ENCODE results near the gene DUSP28.
A peak's percentile ranks its signal among the peaks of the same experiment; 100 is the strongest.
"Not testable (repeated sequence)": the region's sequence is repeated elsewhere in the genome, so short reads cannot be mapped to it uniquely, and the experiment has no call there.

DUSP28 gene

DNA sequence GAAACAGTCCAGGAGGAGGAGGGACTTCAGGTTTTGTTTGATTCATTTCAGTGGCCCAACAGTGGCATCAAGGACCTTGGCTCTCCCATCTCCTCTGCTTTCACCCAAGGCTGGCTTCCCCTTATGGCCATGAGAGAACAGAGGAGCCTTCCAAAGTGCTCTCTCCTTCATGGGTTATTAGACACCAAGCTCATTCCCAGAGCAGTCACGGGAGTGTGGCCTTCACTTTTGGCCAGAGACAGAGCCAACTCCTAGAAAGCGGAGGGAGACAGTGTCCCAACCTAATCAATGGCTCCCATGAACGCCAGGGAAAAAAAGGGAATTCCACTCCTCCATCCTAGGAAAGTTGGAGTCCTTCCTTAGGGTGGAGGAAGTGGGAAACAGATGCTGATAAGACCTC lies 871 bp upstream of the DUSP28 start:
- DNase-seq (ENCODE audit: low read depth in 2 of 2, low spot score in 1 of 2), result no peak

DNA sequence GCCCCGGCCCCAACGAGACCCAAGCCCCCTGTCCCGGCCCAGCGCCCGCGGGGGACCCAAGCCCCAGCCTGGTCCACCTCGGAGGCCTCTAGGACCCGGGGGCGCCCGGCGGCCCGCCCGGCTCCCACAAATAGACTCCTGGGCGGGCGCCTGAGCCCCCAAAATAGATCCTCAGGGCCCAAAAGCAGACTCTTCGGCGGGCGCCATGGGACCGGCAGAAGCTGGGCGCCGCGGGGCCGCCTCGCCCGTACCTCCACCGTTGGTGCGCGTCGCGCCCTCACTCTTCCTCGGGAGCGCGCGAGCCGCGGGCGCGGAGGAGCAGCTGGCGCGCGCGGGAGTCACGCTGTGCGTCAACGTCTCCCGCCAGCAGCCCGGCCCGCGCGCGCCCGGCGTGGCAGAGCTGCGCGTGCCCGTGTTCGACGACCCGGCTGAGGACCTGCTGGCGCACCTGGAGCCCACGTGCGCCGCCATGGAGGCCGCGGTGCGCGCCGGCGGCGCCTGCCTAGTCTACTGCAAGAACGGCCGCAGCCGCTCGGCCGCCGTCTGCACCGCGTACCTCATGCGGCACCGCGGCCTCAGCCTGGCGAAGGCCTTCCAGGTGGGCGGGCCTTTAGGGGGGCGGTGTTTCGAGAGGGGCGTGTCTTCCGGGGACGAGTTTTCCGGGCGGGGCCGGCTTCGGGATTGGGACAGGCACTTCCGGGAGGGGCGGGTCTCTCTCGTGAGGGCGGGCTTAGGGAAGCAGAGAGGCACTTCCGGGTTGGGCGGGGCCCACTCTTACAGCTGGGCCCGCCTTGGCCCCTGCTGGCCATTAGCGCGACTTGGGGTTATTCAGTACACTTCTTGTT lies 545 bp downstream of the DUSP28 start:
- DNase-seq (ENCODE audit: low read depth in 2 of 2, low spot score in 1 of 2), result peak; percentile 99 to 100

DNA sequence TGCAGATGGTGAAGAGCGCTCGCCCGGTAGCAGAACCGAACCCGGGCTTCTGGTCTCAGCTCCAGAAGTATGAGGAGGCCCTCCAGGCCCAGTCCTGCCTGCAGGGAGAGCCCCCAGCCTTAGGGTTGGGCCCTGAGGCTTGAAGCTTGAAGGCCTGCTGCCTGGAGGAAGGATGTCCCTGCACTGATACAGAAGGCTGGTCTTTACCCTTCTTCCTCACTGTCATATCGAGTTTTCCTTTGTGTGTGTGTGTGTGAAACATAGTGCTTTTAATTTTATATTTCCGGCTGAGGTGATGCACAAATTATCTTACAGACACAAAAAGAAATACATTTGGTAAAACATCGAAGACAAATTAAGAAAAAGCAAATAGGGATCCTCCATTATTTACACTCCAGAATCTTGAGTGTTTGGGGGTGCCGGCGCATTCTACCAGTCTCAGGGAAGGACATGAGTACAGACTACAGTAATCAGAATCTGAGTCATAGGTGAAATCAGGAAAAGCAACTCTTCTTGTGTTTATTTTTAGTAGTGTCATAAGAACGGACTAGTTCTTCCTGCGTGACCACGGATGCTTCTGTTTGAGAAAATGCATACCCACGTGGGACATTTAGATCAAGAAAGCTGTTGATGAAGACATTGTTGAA lies 1.3 kb downstream of the DUSP28 start:
- no peak for DNase-seq (ENCODE audit: low read depth in 2 of 2, low spot score in 1 of 2)

GRCh38 chr2:240563231-240563630 lies 3.1 kb downstream of the DUSP28 start:
- not testable (repeated sequence) for DNase-seq (ENCODE audit: low read depth in 2 of 2, low spot score in 1 of 2)

DNA sequence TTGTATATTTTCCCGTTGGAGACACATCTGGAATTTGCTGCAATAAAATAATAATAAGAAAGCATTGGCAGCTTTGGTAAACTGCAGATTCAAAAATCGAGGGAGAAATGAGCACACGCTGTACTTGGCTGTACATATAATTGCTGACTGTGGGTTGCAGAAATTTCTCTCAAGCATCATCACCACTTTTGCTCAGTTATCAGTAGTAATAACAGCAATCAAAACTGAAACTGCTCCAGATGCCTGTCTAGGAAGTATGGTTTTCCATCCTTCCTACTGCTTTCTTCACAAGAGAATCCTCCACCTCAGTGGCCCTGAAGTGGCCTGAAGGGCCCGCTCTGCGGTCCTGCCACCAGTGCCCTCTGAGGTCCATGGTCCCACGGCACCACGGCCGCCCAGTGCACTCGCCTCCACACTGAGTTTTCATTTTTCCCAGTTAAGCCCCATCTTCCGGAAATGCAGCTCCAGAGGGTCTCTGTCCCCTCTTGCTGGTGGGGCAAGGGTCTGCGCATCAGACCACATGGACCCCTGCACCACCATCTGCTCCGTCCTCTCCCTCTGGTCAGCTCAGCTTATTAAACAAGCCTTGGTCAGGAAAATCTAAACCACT lies 3.9 kb downstream of the DUSP28 start:
- no peak for DNase-seq (ENCODE audit: low read depth in 2 of 2, low spot score in 1 of 2)

DNA sequence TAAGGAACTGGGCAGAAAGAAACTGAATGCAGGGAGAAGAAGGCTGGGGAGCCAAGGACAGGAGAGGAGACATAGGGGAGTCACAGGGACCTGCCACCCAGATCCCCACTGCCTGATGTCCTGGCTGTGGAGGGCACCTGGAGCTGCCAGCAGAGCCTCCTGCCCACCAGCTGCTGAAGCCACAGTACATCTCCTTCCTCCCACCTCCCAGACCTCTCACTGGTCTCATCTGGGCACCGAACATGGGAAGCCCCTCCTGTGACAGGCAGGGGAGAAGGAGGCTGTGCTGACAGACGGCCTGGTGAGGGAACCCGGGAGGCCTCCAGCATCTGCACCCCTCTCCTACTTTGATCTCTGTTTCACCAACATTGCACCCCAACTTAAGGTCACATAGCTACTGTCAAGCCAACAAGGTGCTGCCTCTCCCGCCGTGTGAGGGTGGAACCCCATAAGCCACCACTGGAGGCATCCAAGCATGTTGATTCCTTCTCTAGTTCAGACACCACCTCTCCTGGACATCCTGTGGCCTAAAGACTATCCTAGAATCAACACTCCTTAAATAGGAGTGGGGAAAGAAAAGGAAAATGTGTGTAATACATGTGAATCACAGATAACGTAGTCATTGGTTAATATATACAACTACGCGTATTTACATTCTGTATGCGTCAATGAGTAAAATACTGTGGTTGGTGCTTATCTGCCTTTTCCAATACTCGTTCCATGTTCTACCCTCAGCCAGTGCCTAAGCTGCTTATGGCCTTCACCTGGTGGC lies 4.6 kb downstream of the DUSP28 start:
- DNase-seq (ENCODE audit: low read depth in 2 of 2, low spot score in 1 of 2), result no peak

GRCh38 chr2:240565333-240566202 lies 5.4 kb downstream of the DUSP28 start:
- peak; percentile 73 to 87 for DNase-seq (ENCODE audit: low read depth in 2 of 2, low spot score in 1 of 2)

DNA sequence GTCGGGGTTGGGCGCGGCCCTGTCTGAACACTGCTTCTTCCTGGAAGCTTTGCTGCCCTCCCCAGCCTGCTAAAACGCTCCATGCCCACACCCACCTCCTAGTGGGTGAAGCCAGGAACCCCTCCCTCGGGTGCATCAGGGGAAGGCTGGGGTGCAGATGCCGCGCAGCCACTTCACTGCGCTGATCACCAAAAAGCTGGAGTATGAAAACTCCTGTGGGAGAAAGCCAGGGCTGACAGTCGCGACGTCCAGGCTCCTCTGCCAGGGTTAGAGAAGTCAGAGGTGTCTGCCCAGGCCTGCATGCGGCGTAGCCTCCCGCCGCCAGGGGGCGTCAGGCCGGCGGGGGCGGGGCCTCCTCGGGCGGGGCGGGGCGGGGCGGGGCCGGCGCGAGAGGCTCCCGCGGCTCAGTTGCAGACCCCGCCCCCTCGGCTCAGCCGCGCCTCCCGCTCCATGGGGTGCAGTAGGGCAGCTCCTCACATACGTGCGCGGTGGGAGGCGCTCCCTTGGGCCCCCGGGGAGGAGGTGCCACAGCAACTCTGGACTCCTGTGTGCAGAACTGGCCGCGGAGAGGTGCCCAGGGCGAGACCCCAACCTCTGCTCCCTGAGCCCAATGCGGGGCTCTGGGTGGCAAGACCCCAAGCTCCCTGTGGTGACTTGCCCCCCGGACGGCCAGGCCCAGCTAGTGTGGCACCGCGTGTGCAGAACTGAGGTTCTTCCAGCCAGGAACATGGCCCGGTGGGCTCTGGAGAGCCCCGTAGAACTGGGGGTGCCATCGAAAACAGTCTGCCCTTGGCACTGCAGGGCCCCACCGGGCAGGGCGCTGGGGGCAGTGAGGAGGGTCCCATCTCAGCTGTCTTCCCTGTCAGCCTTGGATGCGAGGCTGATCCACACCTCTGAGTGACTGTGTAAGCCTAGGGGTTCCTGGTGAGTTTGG lies 6.3 kb downstream of the DUSP28 start:
- peak; percentile 85 to 88 for DNase-seq (ENCODE audit: low read depth in 2 of 2, low spot score in 1 of 2)

DNA sequence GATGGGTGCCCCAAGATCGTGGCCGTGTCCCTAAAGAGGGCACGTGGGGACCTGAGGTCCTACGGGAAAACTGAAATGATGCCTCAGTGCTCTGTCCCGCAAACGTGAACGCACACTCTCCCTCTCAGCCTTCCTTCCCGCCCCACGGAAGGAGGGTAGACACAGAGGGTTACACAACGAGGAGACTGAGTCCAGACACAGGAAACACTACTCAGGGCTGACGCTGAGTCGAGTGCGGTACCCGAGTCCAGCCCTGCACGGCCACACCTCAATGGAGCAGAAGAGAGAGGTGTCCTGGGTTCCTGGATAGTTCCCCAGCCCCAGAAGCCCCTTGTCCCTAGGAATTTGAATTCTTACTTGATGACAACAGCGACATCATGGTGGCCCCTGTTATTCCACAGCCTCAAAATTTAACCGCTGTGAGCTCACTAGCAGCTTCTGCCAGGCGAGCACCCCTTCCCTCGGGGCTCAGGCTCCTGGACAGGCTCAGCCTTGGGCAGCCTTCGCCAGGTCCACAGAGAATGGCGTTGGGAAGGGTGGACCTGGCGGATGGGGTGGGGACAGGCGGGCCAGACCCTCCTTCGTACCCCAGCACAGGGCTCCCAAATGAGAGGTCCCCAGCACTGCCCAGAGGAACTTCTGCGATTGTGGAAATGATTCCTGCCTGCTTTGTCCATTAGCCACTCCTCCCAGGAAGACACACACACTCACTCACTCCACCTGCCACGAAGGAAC lies 7.1 kb downstream of the DUSP28 start:
- no peak for DNase-seq (ENCODE audit: low read depth in 2 of 2, low spot score in 1 of 2)

DNA sequence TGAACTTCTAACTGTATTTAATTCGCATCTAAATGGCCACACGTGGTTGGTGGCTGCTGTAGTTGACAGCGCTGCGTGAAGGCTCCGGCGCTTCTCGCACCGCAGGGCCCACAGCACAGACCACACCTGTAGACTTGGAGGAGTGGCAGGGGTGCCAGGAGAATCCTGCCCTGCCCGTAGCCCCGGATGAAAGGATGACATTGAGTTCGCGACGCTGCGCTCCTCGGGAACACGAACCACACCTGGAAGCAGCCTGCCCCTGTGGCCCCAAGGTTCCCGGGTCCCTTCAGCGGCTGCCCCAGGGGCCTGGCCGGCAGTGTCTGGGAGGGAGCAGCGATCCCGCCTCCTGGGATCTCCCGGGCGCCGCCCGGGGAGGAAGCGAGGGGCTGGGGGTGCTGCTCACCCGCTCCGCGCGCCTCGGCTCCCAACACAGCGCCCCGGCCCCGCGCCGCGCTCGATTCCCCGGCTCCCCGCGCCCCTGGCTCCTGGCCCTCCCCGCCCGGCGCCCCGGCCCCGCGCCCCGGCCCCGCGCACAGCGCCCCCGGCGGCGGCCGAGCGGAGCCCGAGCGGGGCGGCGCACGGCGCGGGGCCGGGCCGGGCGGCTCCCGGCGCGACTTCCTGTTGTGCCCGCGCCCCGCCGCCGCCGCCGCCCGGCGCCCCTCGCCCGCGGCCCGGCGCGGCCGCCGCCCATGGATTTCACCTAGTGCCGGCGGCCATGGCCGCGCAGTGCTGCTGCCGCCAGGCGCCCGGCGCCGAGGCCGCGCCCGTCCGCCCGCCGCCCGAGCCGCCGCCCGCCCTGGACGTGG lies 7.9 kb downstream of the DUSP28 start, which contains the start of gene RNPEPL1:
Gene RNPEPL1 (plus strand): TSS at position 613 of the 806 bp plus-strand sequence. CDS start 103 bp downstream, at position 716.
- DNase-seq (ENCODE audit: low read depth in 2 of 2, low spot score in 1 of 2), result no peak

- DNase-seq (ENCODE audit: low read depth in 2 of 2, low spot score in 1 of 2), result no peak
Measured at GRCh38 chr2:240568678-240569522, 8.7 kb downstream of the DUSP28 start.

DNA sequence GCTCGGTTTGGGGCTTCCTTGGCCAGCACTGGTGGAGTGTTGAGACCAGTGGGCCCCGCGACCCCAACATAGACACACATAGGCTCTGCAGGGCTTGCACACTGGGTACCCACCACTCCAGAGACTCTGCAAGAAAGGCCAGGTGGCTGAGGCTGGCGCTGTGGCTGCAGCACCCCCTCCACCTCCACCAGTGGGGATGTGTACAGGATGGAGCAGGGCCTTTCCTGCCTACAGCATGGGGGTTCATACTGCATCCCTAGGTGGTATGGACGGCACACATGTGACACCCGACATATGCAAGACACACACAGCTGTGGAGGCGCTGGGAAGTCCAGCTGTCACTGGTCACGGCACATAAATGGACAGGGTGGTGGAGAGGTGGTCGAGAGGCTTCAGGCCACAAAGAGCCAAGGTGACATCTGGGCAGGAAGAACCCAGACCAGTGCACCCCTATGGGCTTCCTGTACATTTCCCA lies 9.4 kb downstream of the DUSP28 start:
- DNase-seq (ENCODE audit: low read depth in 2 of 2, low spot score in 1 of 2), result no peak

DNA sequence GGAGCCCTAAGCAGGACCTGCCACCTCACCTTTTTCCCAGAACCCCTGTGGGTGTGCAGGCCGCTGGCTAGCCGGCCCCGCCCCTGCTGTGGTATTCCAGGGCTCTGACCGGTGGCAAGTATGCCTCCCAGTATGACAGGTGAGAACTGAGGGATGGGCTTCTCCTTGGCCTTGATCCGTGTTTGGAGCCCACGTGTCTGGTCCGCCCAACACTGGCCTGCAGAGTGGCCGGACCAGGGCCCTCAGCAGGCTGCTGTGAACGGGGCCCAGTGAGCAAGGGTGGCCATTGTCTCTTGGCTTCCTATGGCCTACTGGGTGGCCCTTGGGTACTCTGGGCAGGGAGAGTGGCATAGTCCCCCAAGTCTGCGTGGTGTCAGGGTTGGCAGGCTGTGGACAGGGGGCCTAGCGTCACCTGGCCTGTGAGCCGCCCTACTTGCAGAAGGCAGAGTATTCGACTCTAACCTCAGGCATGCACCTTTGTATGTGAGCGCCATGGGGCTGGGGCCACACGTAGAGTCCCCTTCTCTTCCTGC lies 9.9 kb downstream of the DUSP28 start:
- DNase-seq (ENCODE audit: low read depth in 2 of 2, low spot score in 1 of 2), result no peak

GRCh38 chr2:240570531-240571313 lies 10.6 kb downstream of the DUSP28 start:
- no peak for DNase-seq (ENCODE audit: low read depth in 2 of 2, low spot score in 1 of 2)

- DNase-seq (ENCODE audit: low read depth in 2 of 2, low spot score in 1 of 2), result no peak
Measured at GRCh38 chr2:240571314-240571973, 11.3 kb downstream of the DUSP28 start.

Data from stimulated activated CD8-positive, alpha-beta memory T cell treated with anti-CD3 and anti-CD28 coated beads, Interleukin-4, amount 100 ng/mL, for 4 hours (primary cell).